Stimulated activated CD4-positive, alpha-beta T cell treated with anti-CD3 and anti-CD28 coated beads, Interleukin-15, amount 100 ng/mL, for 1 hour (primary cell): Measurements from ENCODE around the gene DYNLT3.
A peak's percentile ranks its signal among the peaks of the same experiment; 100 is the strongest.

ENCODE experiments used
- DNase-seq, 2 donors: peaks; one replicate each; pipeline ENCODE4 v3.0.0-alpha.2; 2020; ENCODE audit warnings: low read depth in 1 of 2, low spot score in 1 of 2

The DYNLT3 gene, protein sequence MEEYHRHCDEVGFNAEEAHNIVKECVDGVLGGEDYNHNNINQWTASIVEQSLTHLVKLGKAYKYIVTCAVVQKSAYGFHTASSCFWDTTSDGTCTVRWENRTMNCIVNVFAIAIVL

DNA sequence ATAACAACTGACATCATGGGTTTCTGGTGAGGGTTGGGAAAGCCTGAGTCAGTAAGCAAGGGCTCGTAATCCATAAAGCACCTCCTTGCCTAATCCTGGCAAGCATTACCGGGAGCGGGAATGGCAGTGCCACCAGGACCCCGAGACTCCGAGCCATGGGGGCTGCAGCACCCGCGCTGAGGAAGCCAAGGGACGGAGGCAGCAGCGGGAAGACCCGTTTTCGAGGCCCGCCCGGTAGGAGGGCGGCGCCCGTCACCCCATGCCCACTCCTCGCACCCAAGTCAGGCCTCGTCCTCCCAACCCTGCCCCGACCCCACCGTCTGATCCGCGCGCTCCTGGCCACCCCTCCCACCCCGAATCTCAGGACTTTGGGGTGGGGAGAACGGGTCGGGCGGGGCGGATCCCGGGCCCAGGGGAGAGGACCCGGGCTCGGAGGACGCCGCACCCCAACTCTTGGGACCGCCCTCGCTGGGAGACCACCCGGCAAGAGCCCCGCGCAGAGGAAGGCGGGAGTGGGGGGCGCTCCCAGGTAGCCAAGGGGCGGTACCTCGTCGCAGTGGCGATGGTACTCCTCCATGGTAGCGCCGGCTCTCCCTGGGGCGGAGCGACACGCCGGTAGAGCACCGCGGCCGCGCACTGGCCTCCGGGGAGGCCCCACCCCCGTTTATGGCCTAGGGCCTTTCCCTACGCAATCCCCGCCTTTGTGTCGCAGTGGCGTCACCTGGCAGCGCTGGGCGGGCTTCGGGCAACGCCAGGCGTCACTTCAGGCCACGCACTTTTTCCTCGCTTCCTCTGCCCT lies at the start of gene DYNLT3:
TSS of gene DYNLT3 (minus strand) at position 638 of the 799 bp plus-strand sequence. CDS start at position 577, 61 bp downstream.
- peak; percentile 54 to 58 for DNase-seq

DNA sequence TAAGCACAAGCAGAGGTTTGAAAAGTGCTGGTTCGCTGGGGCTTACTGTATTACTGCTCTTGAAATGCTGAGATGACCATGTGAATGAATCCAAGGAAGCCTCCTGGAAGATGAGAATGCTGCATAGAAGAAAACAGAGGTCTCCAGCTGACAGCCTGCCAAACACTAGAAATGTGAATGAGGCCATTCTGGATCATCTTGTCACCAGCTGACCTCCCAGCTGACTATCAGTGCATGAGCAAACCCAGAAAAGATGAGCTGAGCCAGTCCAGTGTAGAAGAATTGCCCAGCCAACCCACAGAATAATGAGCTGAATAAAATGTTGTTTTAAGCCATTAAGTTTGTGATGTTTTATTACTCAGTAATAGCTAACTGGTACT lies 49.1 kb upstream of the DYNLT3 start:
- no peak for DNase-seq

DNA sequence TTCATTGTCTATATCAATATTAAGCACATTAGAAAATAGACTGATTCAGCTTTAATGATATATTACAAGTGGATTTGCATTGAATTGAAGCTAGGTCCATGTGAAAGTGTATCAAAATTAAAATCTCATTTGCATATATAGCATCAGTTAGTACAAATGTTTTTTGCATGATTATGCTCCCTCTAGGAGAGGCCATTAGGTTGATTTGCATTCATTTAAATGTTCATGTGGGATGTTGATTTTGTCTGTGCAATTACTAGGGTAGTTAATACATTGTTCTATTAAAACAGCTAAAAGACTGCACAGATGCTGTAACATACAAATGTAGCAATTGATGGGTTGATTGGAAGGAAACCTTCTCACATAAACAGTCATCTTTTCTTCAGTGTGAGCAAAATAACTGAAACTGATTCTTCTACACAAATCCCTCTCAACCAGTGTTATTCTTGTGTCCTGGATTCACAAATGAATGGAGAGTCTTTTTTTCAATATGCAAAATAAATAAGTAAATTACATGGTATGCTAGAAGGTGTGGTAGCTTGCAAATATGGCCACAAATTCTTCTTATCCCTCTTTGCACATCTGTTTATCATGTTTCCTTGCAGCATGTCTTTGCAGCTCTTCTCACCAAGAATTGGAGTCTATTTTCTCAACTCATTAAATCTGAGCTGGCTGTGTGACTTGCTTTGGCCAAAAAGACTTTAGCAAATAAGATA lies 48.6 kb upstream of the DYNLT3 start:
- DNase-seq = no peak

DNA sequence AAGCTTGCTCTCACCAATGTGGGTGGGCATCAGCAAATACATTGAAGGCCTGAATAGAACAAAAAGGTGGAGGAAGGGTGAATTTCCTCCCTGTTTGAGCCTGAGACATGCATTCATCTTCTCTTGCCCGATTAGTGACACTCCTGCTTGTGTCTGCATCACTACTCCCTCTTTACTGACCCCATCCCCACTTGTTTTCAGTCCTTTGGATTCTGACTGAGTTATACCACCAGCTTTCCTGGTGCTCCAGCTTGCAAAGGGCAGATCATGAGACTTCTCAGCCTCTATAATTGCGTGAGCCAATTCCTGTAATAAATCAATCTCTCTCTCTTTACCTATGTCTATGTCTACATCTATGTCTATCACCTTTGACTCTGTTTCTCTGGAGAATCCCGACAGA lies 47.4 kb upstream of the DYNLT3 start:
- DNase-seq = no peak

DNA sequence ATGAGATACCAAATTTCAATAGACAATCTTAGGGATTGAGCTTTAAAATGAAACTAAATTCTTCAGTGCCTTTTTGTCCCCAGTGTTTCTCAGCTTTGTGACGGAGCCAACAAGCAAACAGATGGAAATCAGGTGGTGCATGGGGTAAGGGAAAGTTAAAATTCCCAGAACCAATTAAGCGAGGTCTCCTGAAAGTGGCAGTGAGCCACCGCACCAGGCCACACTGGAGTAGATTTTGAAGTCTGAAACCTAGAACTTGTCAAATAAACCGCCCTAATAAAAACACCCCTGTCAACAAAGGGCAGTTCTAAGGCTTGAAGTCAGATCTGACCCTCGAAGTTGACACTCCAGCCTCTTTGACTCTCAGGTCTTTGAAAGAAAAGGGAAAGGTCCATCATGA lies 40.6 kb upstream of the DYNLT3 start:
- DNase-seq = no peak

DNA sequence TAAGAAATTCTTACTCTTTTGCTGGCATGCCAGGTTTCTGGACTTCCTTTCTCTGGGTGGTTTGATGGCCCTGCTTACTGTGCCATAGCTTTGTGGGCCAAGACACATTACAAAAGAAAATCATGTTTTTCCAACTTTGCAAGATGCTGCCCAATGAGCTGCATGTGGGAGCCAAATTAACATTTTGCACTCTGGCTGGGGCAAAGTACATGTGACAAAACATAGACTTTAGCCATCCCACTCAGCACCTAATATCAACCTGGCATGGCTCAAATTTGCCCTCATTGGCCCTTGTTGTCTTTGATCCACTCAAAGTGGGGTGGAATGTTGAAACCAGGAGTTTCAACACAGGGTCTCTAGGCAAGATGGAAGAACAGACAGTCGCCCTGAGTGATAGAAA lies 40.0 kb upstream of the DYNLT3 start:
- DNase-seq = no peak

DNA sequence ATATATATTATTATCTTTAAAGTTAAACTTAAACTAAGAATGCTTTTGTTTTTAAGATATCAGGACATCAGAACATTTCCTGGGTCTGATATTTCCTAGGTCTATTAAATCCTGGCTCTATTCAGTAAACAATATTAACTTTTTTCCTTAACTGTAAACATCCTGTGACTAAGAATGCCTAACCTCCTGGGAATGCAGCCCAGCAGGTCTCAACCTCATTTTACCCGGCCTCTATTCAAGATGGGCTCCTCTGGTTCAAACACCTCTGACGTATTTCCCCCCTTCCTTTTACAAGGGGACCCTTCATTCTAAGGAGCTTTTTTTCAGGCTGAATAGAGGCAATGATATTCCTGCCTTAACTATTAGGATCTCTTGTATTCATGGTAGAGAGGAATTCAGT lies 35.8 kb upstream of the DYNLT3 start:
- no peak for DNase-seq

DNA sequence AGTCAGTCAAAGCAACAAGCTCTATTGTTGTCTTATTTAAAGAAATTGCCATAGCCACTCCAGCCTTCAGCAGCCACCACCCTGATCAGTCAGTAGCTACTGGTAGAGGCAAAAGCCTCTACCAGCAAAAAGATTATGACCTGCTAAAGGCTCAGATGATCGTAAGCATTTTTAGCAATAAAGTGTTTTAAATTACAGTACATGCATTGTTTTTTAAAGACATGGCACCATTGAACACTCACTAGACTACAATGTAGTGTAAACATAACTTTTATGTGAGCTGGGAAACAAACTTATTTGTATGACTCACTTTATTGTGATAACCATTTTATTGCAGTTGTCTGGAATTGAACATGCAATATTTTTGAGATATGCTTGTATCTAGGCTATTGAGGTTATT lies 32.3 kb upstream of the DYNLT3 start:
- no peak for DNase-seq

DNA sequence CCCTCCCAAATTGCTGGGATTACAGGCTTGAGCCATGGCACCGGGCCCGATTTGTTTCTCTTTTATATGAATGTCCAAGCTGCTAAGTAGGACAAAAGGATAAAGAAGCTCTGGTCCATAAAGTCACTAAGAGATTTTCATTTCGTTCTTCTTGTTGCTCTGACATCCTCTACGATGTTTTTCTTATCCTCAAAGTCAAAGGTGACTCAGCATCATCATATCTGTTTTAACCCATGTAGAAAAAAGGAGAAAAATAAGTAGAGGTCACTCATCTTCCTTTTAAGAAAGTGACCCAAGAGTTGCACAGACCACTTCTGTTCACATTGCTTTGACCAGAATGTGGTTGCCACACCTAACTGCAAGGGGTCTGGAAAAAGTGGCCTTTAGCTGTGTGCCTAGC lies 29.3 kb upstream of the DYNLT3 start:
- no peak for DNase-seq

DNA sequence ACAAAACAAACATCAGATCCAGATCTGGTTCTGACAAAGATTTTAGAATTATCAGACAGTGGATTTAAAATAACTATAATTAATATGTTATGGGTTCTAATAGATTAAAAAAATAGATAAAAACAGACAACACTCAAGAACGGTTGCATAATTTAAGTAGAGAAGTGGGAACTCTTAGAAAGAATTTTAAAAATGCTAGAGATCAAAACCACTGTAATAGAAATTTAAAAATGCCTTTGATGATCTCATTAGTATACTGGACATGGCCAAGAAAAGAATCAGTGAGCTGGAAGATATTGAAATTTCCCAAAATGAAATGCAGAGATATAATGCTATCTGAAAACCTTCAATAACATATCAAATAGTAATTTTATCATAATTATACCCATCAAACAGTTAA lies 28.3 kb upstream of the DYNLT3 start:
- no peak for DNase-seq

DNA sequence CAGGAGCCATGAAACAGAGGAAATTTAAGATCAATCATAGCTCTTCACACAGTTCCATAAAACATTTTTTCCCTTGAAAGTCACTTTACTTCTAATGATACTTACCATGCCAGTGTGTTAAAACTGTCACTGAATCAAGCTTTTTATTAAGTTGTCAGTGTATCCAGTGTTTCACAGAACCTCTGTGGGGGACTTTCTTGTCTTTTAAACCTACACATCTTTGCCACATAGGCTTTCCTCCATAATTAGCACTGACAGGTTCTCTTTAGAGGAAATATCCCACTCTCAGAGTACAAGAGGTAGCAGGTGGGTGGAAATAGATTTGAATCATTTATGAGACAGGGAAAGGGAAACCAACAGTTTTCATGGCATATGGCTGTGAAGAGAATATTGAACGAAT lies 25.8 kb upstream of the DYNLT3 start:
- DNase-seq = no peak

DNA sequence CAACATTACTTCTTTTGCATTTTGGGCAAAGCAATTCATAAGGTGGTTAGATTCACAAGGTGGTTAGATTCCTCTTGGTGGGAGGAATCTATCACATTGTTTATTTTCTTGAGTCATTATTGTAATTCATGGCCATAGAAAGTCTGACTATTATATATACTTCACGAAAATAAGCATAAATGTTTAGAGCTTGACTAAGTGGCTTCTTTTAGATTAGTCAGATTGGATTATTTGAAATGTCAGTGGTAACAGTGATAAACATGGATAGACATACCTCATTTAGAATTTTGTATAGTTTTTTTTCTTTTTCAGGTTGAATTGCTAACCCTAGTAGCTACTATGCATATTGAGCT lies 24.9 kb upstream of the DYNLT3 start:
- DNase-seq = no peak

DNA sequence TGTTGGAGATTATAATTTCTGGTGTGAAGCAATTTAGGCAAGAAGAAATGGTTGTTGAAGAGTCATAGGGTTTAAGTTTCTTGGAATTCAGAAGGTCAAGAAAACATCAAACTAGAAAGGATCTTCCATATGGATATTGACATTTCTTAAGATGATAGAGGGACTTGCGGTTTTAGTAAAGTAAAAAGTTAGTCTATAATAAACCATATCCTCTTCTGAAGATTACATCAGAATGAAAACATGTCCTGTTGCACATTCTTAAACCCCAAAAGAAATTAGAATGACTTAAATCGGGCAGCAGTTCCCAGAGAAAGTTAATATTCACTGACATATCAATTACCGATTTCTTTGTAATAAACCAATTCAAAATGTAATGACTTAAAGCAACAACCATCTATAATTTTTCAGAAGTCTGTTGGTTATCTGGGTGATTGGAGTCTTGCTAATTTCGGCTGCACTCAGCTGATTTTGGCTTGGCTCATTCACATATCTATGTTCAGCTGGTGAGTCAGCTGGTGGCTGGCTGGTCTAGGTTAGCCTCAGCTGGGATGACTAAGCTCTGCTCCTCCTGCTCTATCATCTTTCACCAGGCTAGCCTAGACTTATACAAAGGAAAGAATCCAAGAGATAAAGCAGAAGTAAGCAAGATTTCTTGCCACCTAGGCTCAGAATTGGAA lies 24.4 kb upstream of the DYNLT3 start:
- no peak for DNase-seq

DNA sequence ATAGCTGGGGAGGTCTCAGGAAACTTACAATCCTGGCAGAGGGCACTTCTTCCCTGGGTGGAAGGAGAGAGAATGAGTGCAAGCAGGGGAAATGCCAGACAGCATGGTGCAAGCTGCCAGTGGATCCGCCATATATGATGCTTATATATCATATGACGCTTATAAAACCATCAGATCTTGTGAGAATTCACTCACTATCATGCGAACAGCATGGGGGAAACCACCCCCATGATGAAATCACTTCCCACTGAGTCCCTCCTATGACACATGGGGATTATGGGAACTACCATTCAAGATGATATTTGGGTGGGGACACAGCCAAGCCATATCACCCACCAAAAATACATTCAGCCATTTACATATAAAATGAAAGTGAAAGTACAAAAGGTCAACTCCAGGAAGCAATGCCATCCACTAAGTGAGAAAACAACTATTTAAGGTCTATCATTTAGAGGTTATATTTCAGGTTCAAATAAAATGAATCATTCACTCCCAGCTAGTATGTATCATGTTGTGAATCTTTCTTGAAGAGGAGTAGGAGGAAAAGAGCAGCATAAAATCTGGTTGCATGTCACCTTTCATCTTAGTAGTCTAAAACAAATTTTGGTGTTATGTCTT lies 20.3 kb upstream of the DYNLT3 start:
- no peak for DNase-seq

DNA sequence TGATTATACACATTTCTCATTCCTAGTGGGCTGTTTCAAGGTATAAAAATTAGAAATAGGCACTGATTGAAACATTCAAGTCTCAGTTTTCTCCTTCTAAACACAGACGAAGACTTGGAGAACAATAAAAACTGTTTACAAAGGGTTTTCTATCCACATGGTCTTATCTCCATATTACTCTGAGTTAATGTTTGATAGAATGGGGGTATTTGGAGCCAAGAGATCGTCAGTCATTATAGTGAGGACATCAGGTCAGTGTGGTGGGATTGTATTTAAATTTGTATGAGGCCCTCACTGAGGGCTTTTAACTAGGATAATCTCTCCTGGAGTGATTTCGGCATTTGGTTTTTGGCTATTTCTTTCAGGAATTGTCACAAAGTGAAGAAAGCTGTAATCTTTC lies 16.4 kb upstream of the DYNLT3 start:
- DNase-seq = no peak

DNA sequence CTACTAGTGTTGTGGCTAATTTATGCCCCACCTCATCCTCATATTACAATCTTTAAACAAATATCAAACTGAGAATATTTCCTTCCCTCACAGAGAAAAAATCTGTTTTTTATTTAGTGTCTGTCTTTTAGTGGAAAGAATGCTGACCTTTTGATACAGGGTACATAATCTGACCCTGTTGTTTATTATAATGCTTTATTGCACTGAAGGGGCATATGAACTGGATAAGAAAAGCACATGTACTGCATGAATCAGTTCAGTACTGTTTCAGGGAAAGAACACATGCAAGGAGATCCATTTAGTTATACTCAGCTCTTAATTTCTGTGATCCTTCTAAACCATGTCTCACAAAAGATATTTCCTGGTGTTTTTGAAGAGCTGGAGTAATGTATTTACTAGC lies 15.5 kb upstream of the DYNLT3 start:
- no peak for DNase-seq

DNA sequence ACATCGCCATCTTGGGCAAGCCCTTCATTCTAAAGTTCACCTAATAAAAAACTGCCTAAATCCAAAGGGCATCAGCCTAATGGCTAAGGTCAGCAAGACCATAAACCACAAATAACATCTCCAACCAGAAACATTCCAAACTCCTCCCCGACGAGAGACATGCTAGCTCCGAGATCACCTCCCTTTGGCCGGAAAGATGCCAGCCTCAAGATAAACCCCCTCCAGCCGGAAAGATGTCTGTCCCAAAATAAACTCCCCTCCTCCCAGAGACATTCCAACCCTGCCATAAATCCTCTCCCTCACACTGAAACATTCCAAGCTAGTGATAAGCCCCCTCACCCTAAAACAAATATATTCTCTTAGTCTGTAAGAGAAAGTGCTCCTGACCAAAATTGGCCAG lies 13.3 kb upstream of the DYNLT3 start:
- no peak for DNase-seq

DNA sequence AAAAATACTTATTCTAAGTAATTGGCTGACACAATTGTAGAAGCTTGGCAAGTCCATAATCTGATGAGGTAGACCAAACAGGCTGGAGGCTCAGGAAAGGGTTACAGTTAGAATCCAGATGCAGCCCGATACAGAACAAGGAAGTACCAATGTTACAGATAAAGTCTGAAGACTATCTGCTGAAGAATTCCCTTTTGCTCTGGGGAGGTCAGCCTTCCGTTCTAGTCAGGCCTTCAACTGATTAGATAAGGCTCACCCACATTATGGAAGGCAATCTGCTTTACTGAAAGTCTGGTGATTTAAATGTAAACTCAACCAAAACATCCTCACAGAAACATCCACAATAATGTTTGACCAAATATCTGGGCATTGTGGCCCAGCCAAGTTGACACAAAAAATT lies 7.4 kb upstream of the DYNLT3 start:
- DNase-seq = no peak

DNA sequence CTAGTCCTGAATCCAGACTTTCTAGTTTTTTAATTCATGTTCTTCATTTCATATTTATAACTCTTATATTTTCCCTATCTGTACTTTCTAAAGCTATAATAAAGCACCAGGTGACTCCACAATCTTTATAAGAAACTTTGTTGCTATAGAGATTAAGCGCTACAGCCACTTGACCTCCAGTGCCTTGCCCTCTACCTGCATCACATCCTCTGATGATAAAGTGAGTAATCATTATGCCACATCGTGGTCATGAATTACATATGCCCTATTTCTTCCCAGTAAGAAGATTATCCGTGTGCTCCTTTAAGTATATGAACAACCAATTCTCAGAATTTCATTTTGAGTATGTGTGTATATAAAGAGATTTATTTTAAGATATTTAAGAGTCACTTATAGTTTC lies 6.8 kb upstream of the DYNLT3 start:
- DNase-seq = no peak

DNA sequence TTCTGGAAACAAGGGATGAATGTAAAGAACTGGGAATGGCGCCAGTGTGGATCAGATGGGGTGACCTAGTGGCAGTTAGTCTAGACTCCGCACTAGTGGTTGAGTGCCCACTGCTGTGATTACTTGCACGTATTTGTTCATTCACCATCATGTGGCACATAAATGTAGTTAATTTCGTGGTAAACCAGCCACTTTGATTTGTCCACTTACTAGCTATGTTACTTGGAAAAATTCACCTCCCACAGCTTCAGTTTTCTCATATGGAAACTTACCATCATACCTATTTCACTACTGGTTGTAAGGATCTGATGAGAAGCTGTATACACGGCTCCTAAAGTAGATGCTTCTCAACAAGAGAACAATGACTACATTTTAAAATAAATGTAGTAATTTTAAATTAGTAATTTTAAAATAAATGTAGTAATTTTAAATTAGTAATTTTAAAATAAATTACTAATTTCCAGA lies 394 bp upstream of the DYNLT3 start:
- DNase-seq = no peak

DNA sequence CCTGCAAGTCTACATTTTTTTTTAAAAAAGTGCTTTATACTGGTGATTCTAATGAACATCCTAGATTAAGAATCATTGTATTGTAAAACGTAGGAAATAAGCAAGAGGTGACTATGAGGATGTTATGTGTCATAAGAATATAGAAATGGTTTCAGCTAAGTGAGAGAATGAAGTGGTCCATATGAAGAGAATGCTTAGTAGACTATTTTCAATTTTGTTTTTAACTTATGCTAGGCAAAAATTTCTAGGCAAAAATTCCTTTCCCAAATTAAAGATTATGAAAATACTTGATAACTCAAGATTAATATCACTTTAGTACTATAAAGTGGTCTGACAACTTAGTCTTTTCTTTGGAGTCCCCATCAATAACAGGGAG lies 825 bp downstream of the DYNLT3 start:
- no peak for DNase-seq

DNA sequence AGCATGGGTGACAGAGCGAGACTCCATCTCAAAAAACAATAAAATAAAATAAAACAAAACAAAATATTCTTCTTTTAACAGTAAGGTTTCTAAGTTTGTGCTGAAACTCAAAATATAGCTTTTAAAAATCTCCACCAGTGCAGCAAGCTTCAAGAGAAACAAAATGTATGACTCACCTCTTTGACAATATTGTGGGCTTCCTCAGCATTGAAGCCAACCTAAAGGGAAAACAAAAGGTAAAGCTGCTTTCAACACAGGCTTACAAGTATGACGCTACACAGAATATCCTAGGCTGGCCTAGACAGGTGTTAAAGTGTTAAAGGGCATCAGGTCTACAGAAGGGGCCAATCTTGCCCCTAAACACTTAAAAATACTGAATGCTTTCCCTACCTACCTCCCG lies 1.2 kb downstream of the DYNLT3 start:
- DNase-seq = no peak
